ENCODE measurements around the gene TMPRSS6.

Gene TMPRSS6

GRCh38 chr22:37109242-37109917 lies at the start of gene TMPRSS6:
TSS of gene TMPRSS6 (minus strand) at chr22:37109713. CDS start at chr22:37103417, 6,296 bp downstream.
- peak in 1 of 2 experiments; percentile 5 for DNase-seq

- DNase-seq, result no peak
Observed at GRCh38 chr22:37158963-37159290, 49.4 kb upstream of the TMPRSS6 start.

DNA sequence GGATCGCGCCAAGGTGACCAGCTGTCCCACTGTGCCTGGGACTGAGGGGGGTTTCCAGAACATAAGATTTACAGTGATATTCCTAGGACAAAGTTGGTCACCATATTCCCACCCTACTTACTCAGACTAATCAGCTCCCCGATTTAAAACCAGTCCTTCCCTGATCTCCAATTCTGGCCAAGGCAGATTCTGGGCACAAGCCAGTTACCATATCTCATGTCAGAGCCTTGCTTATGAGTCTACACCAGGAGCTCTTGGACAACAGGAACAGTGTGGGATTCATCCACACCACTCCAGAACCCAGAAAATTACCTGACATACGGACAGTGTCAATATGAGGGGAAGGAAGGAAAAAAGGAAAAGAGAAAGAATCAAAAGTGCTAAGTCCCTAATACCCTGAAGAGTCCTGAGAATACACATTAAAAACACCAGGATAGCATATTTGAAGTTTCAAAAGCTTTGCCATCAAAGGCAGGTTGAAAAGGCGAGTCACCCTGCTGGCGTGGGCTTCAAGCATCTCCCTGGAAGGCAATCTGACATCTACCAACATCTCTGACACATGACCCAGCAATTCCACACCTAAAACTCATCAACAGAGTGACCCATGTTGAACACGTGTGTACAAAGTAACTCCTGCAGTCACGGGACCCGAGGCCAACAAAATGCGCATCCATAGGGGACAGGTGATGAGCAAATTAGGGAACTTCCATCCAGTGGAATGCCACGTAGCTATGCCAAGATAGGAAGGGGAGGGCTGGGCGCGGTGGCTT lies 48.2 kb upstream of the TMPRSS6 start:
- no peak for DNase-seq

DNA sequence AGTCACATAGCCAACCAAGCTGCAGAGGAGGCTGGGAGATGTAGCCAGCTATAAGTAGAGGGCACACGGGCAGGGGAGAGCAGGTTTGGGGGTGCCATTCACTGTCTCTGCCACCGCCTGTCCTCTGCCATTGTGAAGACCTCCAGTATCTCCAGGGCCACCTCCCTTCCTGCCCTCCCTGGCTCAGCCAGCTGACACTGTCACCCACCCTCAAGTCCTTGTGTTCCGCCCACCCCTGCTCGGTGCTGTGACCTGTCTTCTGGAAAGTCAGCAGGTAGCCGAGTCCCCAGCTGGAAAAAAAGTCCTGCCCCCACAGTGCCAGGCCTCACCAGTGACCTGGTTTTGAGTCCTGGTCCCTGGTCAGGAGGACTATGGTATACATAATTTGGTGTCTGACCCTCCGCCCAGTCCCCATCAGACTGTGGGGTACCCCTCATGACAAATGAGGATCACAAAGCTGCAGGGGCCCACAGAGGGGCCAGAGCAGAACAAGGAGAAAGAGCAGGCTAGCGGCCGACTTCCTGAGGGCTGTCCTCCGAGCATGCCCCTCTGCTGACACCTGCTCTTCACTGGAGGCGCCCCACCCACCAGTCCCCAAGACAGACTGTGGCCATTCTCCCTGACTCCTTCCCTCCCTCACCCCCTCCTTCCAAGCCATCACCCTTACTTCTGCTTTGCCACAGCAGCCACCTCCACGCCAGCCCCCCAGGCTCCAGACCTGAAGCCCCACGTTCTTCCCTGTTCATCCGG lies 47.3 kb upstream of the TMPRSS6 start:
- no peak for DNase-seq

DNA sequence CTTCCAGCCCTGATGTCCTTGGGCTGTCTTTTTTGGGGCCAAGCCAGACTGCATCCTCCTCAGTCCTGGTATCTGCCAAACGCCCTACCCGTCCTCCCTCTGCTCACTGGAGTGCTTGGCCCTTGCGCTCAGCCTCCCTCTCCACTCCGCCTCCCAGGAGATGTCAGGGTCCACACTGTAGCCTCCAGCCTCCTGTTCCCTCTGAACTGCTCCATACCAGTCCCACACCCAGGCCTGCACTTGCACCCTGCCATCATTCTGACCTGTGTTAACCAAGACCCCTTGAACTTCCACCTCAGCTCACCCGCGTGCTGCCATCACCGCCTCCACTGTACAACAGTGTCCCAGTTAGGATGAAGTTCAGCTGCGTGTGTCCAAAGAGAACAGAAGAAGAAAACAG lies 46.5 kb upstream of the TMPRSS6 start:
- DNase-seq, result no peak

DNA sequence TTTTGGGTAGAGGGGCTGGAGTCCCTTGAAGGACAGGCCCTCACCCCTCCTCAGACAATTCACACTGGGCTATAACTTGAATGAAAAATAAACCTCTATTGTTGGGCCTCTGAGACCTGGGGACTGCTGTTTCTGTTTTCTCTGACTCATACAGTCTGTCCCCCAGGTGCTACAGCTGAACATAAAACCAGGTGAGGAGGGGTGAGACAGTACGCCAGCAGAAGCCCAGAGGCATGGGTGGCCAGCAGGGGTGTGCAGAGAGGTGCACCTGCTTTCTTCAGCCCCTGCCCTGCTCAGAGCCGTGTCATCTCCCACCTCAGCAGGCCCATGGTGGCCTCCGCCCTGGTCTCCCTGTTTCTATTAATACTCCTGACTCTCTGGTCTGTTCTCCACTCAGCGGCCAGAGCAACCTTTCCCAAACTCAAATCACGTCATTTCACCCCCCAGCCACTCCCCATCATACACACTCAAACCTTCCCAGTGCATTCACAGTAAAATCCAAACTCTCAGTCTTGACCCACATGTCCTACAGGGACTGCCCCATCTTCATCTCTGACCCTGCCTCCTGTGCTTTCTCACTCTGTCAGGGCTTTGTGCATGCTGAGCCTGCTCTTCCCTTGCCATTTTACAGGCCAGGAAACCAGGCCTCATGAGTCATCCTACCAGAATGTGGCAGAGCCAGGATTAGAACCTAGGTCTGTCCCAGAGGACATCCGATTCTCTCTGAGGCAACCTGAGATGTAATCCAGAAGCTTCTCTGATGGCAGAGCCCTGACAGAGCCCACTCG lies 45.6 kb upstream of the TMPRSS6 start:
- no peak for DNase-seq

GRCh38 chr22:37153901-37154300 lies 44.4 kb upstream of the TMPRSS6 start:
- no peak for DNase-seq

DNA sequence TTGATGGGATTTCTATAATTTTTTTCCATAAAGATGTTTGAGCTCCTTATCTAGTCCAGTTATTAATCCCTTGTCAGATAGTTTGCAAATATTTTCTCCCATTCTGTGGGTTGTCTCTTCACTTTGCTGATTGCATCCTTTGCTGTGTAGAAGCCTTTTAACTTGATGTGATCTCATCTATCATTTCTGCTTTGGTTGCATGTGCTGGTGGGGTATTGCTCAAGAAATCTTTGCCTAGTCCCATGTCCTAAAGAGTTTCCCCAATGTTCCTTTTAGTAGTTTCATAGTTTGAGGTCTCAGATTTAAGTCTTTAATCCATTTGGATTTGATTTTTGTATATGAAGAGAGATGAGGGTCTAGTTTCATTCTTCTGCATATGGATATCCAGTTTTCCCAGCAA lies 41.9 kb upstream of the TMPRSS6 start:
- DNase-seq, result no peak

- no peak for DNase-seq
Observed at GRCh38 chr22:37150701-37151100, 41.2 kb upstream of the TMPRSS6 start.

- DNase-seq, result no peak
Observed at GRCh38 chr22:37148742-37149665, 39.5 kb upstream of the TMPRSS6 start.

- no peak for DNase-seq
Observed at GRCh38 chr22:37148031-37148651, 38.6 kb upstream of the TMPRSS6 start.

DNA sequence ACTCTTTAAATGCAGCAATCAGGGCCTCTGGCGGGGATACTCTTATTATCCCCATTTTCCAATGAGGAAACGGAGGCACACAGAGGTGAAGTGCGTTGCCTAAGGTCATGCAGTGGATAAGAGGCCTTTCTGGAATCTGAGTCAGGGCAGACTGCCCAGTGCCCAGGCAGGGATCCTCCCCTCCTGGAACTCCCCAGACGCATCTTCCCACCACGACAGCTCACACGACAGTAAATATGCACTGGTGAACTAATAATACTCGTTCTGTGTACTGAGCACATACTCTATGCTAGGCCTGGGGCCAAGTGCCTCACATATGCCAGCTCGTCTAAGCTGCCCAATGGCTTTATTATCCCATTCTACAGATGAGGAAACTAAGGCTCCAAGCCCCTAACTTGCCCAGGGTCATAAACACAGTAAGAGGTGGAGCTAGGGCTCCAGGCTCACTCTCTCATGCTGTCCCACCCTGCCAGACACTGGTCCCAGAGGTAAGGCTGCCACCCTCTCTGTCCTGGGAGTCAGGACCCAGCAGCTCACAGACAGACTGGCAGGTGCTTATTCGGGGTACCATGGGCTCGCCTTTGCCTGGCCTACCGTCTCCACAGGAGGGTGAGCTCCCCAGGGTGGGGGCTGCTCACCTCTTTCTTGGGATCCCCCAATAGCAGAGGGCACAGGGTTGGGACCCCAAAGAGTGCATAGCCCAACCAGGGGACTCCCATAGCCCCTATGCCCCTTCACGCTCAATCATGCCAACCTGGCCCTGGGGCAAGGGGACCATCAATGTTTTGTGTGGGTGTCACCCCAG lies 37.9 kb upstream of the TMPRSS6 start:
- DNase-seq, result no peak

DNA sequence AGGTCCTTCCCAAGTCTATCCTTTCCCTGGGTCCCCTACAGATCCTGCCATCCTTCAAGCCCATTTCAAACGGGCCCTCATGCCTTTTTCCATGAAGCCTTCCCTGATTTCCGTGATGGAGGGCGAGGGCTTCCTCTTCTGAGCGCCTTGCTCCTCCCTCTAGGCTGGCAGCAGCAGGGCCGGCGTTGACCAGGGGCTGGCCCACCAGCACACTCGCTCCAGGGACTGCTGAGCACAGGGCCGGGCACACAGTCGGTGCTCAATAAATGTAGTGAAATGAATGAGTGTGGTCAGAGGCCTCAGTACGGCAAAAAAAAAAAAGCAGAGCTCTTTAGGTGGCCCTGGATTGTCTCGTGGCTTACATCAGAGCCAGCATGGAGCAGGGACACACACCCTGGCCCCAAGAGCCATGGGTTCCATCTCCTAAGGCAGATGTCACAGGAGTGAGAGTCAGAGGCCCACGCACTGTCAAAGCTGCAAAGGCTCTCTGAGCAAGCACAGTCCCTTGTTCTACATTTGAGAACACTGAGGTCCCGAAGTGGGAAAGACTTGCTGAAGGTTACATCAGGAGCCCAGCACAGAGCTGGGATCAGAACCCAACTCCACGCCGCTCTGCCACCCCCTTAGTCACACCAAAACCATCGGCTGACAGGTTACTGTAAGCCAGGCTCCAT lies 37.1 kb upstream of the TMPRSS6 start:
- no peak for DNase-seq

DNA sequence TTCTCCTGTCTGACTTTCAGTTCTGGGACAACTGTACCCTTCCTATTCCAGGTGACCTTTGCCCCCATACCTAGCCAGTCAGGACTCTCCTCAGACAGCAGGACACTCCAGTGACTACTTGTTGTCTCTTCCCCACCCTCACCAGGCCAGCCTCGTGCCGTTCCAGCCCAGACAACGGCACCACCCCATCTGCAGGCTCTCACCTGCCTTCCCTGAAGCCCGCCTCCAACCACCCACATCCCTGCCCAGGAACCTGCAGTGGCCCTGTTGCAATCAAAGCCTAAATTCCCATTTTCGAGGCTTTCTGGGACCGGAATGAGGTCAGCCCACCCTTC lies 36.5 kb upstream of the TMPRSS6 start:
- no peak for DNase-seq

DNA sequence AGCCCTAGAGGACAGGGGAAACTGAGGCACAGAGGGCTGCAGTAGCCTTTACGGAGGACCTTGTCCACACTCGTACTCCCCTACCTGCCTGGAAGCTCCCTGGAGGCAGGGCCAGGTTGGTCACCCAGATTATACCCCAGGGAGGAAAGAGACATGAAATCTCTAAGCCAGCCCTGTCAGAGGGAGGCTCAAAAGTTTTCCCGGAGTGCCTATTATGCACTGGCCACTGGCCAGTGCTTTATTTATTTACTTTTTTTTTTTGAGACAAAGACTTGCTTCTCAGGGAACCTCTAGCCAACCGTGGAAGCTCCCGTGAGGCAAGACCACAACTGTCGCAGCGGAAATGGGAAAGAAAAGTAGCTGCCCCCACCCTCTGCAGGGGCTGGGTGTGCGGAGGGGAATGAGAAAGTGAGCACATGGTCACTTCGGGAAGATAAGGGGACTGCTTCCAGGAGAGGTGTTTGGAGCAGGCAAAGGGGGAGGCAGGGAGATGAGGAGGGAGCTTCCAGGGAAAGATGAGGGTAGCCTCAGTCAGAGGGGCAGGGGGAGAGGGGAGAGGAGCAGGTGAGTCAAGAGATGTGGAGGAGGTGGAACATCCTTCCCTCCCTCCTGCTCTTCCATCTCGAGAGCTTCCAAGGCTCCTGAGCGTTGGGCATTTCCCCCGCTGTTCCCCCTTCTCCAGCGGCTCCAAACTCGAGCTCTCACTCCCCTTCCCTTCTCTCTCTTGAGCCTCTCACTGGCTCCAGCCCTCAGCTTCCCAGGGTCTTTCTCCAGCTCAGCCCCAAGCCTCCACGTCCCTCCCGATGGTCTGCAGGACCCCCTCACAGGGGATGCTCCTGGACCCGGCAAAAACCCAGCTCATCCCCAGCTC lies 35.9 kb upstream of the TMPRSS6 start:
- no peak for DNase-seq

GRCh38 chr22:37144180-37144554 lies 34.7 kb upstream of the TMPRSS6 start:
- no peak for DNase-seq

DNA sequence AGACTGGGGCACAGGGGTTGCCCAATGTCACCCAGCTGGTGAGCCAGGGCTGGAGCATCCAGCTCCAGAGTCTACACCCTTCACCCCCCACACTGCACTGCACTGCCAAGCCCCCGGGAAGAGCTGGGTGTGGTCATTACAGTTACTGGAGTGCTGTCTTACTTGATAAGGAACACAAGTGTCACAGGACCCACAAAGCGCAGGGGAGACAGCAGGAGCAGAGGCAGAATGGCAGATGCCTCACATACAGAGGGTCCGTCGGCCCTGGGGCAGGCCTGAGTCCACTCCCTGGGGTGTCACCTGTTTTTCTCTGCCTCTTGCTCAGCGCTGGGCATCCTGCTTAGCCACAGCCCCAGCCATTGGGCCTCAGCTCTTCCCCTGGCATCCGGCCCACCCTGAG lies 32.5 kb upstream of the TMPRSS6 start:
- DNase-seq, result no peak

GRCh38 chr22:37141476-37141875 lies 32.0 kb upstream of the TMPRSS6 start:
- no peak for DNase-seq

GRCh38 chr22:37140686-37141323 lies 31.3 kb upstream of the TMPRSS6 start:
- no peak for DNase-seq
